Skin of body (tissue), 2 donors: ENCODE measurements around the gene TRUB2. TPM values are rescaled to one million over a fixed set of nuclear protein-coding genes. Genes with fewer than 3 reads are reported as not detected.

Experiments used
- DNase-seq: peaks from one replicate; lab custom pipeline; 2025; lab: John Stamatoyannopoulos, UW
- total RNA-seq: library from RNA; depleted of rRNA; stranded (reverse); fragments of >200 nt; gene quantifications from one replicate; pipeline ENCODE4 v1.2.3, GENCODE V29; 2014

Gene TRUB2
- total RNA-seq, 1 donor from 2014 or later: 12.8 TPM

DNA sequence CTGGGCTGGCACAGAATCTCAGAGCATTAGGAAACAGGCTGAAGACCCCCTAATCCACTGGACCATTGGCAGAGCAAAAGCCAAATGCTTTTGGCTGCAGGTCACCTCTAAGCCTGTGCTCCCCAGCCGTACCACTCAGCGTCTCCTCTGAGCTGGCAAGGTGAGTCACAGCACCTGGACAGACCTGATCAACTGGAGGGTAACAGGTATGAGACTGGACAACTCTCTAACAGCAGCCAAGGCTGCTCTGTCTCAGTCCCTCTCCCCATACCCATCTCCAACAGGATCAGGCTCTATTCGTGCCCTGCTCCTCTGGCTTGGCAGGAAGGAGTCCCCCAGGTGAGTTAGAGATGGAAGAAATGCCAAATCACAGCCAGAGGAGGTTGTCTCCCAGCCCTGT lies 51.1 kb downstream of the TRUB2 start:
- no peak for DNase-seq

DNA sequence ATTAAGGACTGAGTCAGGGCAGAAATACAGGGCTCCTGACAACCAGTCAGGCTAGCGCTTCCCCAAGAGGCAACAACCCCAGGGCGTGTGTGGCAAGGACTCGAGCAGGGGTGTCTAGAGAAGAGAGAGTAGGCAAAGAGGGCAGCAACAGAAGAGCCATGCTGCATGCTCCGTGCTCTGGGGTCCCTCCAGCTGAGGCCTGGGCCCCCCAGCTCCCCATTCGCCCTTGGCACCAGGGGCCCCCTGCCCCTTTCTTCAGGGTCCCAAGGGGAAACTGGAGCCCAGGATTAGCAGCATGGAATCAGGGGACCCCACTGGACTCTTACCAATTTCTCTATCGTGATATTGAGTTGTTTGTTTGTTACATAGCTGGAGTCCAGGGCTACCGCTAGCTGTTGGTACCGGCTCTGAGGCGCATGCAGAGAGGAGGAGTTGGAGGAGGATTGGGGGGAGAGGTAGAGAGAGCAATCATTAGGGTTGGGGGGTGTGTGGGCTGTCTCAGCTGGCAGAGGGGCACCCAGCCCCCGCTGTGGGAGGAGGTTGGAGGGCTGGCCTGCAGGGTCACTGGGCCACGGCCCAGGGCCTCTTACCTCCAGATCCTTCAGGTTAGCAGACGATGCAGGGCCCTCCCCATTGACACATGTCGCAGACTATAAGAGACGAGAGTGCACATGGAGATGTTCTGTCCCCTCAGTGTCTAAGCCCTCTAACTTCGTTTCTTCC lies 55.2 kb downstream of the TRUB2 start:
- DNase-seq: no peak

DNA sequence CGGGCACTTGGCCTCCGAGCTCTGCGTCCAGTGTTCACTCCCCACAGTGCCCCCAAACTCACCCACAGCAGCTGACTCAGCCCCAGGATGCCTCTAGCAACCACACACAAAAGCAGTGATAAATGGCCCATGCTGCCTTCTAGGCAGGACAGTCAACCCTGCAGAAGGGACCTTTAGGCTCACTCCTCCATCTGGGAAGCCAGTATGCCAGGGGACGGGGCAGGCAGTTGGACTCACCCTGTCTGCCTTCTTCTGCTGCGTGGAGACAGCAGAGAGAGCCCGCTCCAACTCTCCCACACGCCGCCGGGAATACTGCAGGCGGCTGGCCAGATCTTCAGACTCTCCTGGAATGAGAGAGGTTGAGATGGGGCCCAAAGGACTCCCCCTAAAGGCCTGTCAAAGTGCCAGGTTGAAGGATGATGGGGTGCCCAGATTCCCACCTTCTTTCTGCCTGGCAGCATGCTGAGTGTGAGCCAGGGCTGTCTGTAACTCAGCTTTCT lies 56.8 kb downstream of the TRUB2 start:
- no peak for DNase-seq

DNA sequence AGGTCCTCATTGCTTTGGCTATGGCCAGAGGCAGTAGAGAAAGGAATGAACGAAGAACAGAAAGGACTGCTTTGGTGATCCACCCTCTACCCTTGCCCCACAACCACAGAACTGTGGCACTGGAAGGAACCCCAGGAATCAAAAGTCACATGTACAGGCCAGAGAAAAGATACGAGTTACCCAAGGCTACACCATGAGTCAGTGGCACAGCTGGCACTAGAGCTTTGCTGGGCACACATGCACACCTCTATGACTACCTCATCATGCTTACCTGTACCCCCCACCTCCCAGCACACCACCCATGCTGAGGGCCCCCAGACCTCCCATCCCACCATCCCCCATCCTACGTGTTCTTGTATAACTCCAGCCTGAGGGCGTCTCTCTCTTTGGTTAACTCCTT lies 59.6 kb downstream of the TRUB2 start:
- DNase-seq: no peak

DNA sequence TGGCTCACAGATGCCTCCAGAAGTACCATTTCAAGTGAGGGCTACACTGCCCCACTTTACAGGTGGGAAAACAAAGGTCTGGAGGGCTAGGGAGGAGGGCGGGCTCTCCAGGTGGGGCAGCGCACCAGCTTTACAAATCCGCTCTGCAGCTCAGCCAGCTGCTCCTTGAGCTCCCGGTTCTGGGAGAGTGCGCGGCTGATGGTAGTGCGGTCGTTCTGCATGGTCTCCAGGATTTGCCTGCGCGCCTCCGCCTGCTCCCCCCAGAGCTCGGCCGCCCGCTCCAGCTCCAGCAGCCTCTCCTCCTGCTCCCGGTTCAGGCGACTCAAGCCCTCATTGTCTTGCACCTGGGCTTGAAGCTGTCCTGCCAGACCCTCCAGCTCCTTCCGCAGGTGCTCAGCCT lies 61.9 kb downstream of the TRUB2 start:
- DNase-seq: no peak

DNA sequence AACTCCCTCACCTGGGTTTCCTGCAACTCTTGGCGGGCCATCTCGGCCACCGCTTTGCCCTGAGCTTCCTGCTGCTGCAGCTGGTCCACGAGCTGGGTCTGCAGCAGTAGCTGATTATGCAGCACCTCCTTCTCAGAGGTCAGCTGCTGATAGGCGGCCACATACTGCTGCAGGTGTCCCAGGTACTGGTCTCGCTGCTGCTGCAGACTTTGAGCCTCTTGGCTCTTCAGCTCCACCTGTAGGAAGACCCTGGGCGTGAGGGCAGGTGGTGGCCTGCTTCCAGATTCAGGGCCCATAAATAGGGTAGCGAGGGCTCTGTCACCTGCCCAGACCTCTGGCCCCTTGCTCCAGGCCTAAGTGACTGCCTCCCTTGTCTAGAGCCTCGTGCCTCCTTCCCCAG lies 63.1 kb downstream of the TRUB2 start:
- DNase-seq: no peak

DNA sequence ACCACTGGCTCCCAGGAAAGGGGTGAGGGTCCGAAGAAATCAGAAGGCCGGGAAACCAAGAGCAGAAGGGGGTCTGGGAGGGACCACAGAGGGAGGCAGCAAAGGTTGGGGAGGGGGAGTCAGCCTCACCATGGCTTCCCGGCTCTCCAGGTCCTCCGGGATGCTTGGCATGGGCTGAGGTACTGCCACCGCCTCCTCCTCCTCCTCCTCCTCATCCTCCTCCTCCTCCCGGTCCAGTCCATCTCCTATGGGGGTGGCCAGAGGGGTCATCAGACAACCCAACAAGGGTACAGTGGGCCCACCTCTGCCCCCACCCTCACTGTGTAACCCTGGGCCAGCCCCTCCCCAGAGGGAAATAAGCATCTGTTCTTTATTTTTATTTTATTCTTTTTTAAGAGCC lies 63.9 kb downstream of the TRUB2 start:
- no peak for DNase-seq

DNA sequence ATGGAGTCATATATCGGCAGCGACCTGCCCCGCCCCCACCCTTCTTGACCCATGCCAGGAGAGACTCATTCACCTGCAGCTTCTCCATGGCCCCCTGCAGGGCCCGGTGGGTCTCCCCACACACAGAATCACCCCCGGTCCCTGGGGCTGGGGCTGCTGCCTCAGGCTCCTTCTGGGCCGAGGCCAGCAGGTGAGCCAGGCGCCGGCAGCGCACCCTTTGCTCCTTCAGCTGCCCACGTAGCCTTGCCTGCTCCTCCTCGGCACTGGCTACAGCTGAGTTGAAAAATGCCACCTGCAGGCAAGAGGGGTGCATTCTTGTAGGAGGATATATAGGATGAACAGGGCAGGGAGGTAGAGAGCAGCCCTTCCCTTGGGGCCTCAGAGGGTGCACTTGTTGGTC lies 64.3 kb downstream of the TRUB2 start:
- no peak for DNase-seq

DNA sequence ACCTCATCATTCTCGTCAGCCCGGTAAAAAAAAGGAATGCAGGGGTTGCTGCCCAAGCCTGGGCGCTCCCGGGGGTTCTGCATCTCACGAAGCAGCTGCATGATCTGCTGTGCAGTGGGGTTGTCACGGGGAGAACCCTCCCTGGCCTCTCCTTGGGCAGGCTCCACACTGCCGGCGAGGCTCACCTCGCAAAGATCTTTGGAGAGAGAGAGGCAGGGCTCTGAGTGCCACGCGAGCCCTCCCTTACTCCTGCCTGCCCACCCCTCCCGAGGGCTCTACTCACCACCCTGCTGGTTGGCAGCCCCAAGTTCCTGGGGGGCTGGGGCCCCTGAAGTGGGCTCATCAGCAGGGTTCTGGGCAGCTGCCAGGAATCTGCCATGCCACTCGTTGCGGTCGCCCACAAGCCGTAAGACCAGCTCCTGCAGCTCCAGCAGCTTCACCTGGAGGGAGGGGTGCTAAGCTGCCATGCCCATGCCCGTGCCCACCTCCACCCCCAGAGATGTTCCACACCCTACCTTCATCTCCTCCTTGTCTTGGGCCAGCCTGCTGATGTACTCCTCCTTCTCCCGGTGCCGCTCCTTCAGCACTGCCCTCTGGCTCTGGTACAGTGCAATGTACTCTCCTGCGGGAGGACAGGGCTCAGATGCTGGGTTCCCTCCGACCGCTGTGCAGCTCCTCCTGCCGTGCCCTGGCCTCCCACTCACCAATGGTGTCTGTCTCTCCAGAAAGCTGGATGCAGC lies 65.0 kb downstream of the TRUB2 start:
- DNase-seq: no peak

Other genes starting within 250 kb of the TRUB2 start
- gene PTGES2, start 194.7 kb downstream of the TRUB2 start, total RNA-seq: 25.8 TPM
- gene LCN2, start 173.0 kb downstream of the TRUB2 start, total RNA-seq: 14.6 TPM
- gene BBLN, start 162.2 kb downstream of the TRUB2 start, total RNA-seq: 18.4 TPM
- 24.4 TPM for gene CIZ1, start 130.9 kb downstream of the TRUB2 start, total RNA-seq
- 58.4 TPM for gene DNM1, start 119.1 kb downstream of the TRUB2 start, total RNA-seq
- 131 TPM for gene GOLGA2, start 46.4 kb downstream of the TRUB2 start, total RNA-seq
- 13.9 TPM for gene SWI5, start 46.2 kb downstream of the TRUB2 start, total RNA-seq
- gene COQ4, start 392 bp upstream of the TRUB2 start, total RNA-seq: 18.2 TPM
- gene SLC27A4, start 18.1 kb upstream of the TRUB2 start, total RNA-seq: 17.7 TPM
- 18.9 TPM for gene URM1, start 48.9 kb upstream of the TRUB2 start, total RNA-seq
- 54.4 TPM for gene CERCAM, start 98.4 kb upstream of the TRUB2 start, total RNA-seq
- 23.0 TPM for gene ODF2, start 133.6 kb upstream of the TRUB2 start, total RNA-seq
- 15.7 TPM for gene GLE1, start 182.3 kb upstream of the TRUB2 start, total RNA-seq
- gene SPTAN1, start 230.1 kb upstream of the TRUB2 start, total RNA-seq: 269 TPM